Anterior cingulate cortex (tissue), 58 donors: Measurements from ENCODE around the gene POR.

ENCODE experiments used
- DNase-seq, 58 donors: peaks; one replicate each; lab custom pipeline; 2025; lab: John Stamatoyannopoulos, UW

Gene POR

GRCh38 chr7:75914169-75914654 is 743 bp upstream of the POR start:
- peak in 3 of 58 donors; percentile 20 to 37 (median 36) for DNase-seq

GRCh38 chr7:75915416-75916156 is 631 bp downstream of the POR start:
- peak in 17 of 58 donors; percentile 4 to 49 (median 31) for DNase-seq

GRCh38 chr7:75916259-75916658 is 1.3 kb downstream of the POR start:
- no peak for DNase-seq

GRCh38 chr7:75916685-75917634 is 2.0 kb downstream of the POR start:
- no peak for DNase-seq

GRCh38 chr7:75920431-75921161 is 5.6 kb downstream of the POR start:
- DNase-seq: no peak

GRCh38 chr7:75921479-75921878 is 6.5 kb downstream of the POR start:
- no peak for DNase-seq

- no peak for DNase-seq
Observed at GRCh38 chr7:75922966-75923603, 8.1 kb downstream of the POR start.

GRCh38 chr7:75924256-75924655 is 9.3 kb downstream of the POR start:
- DNase-seq: no peak

GRCh38 chr7:75924889-75925288 is 9.9 kb downstream of the POR start:
- DNase-seq: no peak

GRCh38 chr7:75925717-75926435 is 10.9 kb downstream of the POR start:
- DNase-seq: peak in 23 of 58 donors; percentile 1 to 70 (median 14)

GRCh38 chr7:75928568-75928914 is 13.6 kb downstream of the POR start:
- no peak for DNase-seq

- DNase-seq: no peak
Observed at GRCh38 chr7:75931680-75932079, 16.7 kb downstream of the POR start.

GRCh38 chr7:75937958-75938786 is 23.2 kb downstream of the POR start:
- peak in 54 of 58 donors; percentile 8 to 86 (median 49) for DNase-seq

- DNase-seq: no peak
Observed at GRCh38 chr7:75938921-75939320, 24.0 kb downstream of the POR start.

- DNase-seq: no peak
Observed at GRCh38 chr7:75943864-75944263, 28.9 kb downstream of the POR start.

- DNase-seq: no peak
Observed at GRCh38 chr7:75944507-75944906, 29.6 kb downstream of the POR start.

- no peak for DNase-seq
Observed at GRCh38 chr7:75945297-75946168, 30.6 kb downstream of the POR start.
